A673 (cell line): ENCODE data around the gene OR51M1. TPM values are rescaled to one million over a fixed set of nuclear protein-coding genes. Genes with fewer than 3 reads are reported as not detected.
"Not testable (repeated sequence)": the region's sequence is repeated elsewhere in the genome, so short reads cannot be mapped to it uniquely, and the experiment has no call there.

ENCODE experiments used
- BruUV-seq: library from RNA; stranded (reverse); fragments of 400-500 nt; replicated peaks from 2 replicates; lab custom pipeline; 2021; lab: Mats Ljungman, UMichigan
- CTCF ChIA-PET: fragments of 300-600 bp; sonication (Branson Sonifier 250); formaldehyde crosslinking; loops from one replicate; lab custom pipeline; 2022; ENCODE audit warnings: antibody characterized with exemption; lab: Charles Lee
- POLR2A ChIA-PET: fragments of 300-600 bp; sonication (Branson Sonifier 250); formaldehyde crosslinking; loops from one replicate; lab custom pipeline; 2022; ENCODE audit warnings: antibody characterized with exemption; ENCODE audit not compliant: low non-redundant PET; lab: Charles Lee
- DNase-seq: peaks from one replicate; pipeline ENCODE4 v3.0.0-alpha.2; 2015; ENCODE audit warnings: low spot score
- H3K27ac ChIP-seq: fragments of 200-600 bp; sonication (generic); 2 replicates; pipeline ENCODE4 v1.5.1; 2016; ENCODE audit warnings: mixed run types, low read depth, mild to moderate bottlenecking, mixed read lengths, antibody characterized with exemption, low read length; ENCODE audit not compliant: poor library complexity, severe bottlenecking
- H3K27me3 ChIP-seq: fragments of 200-600 bp; sonication (generic); replicated peaks from 2 replicates; pipeline ENCODE4 v1.6.1; 2017; ENCODE audit warnings: mixed run types, low read depth, mild to moderate bottlenecking, mixed read lengths, antibody characterized with exemption, low read length; ENCODE audit not compliant: insufficient read depth, poor library complexity
- H3K36me3 ChIP-seq: fragments of 200-600 bp; sonication (generic); 2 replicates; pipeline ENCODE4 v1.6.1; 2016; ENCODE audit warnings: mixed run types, mild to moderate bottlenecking, mixed read lengths, antibody characterized with exemption, low read length; ENCODE audit not compliant: insufficient read depth, poor library complexity, severe bottlenecking
- H3K4me1 ChIP-seq: fragments of 200-600 bp; sonication (generic); 2 replicates; pipeline ENCODE4 v1.6.1; 2017; ENCODE audit warnings: mixed run types, mild to moderate bottlenecking, mixed read lengths, antibody characterized with exemption, low read length; ENCODE audit not compliant: insufficient read depth, poor library complexity, severe bottlenecking
- H3K4me3 ChIP-seq: fragments of 200-600 bp; sonication (generic); 2 replicates; pipeline ENCODE4 v1.5.1; 2016; ENCODE audit warnings: low read depth, mixed run types, mild to moderate bottlenecking, mixed read lengths, low read length; ENCODE audit not compliant: poor library complexity, severe bottlenecking
- H3K9me3 ChIP-seq: fragments of 200-600 bp; sonication (generic); 2 replicates; pipeline ENCODE4 v1.6.1; 2016; ENCODE audit warnings: mixed run types, low read depth, mild to moderate bottlenecking, mixed read lengths, antibody characterized with exemption, low read length; ENCODE audit not compliant: poor library complexity, severe bottlenecking
- EZH2 ChIP-seq: fragments of 200-600 bp; sonication (generic); IDR thresholded peaks from 2 replicates; pipeline ENCODE4 v1.6.1; 2017; ENCODE audit warnings: borderline replicate concordance, low read depth, mild to moderate bottlenecking, mixed read lengths, antibody characterized with exemption, low read length; ENCODE audit not compliant: poor library complexity, severe bottlenecking
- intact Hi-C: fragments of 100-400 bp; cut with micrococcal nuclease; formaldehyde crosslinking; loops from one replicate; pipeline ENCODE4 v1.10.0; 2022; ENCODE audit not compliant: unreplicated experiment
- total RNA-seq: library from RNA; stranded (reverse); gene quantifications from 2 replicates; pipeline ENCODE4 v1.2.3, GENCODE V29; 2021
- TF ChIP-seq, protein P1 (sequence below): fragments of 300-800, 200-600 bp; sonication (generic); conservative IDR thresholded peaks from 2 replicates; pipeline ENCODE4 v1.5.1; 2017; ENCODE audit warnings: low read depth, mild to moderate bottlenecking, antibody characterized with exemption, low read length, moderate library complexity, mixed read lengths

Gene OR51M1
- total RNA-seq, 1 experiment from 2014 or later: not detected

DNA sequence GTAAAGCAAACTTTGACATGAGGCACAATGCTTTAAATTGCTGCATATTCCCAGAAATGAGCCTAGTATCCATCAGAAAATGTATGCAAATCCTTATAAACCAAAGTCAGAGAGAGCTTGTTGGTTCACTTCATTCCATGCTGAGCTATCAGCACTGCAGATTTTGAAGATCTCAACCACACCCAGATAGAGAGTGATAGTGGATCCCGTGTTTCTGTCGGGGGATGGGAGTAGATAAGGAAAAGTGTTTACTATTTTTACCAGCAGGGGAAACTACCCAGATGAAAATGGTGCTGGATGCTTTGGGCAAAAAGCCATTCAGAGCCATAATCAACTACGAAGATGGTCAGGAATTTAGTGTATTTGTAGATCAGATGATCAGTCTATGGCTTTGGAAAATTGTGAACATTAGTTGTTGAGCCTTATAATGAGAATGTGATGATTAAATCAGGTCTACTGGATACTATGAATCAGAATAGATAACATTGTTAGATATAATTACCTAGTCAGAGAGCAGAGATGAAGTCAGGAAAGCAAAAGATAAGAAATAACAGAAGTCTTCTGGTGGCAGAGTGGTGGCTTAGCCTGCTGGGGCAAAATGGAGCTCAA, 21.5 kb upstream of the OR51M1 start:
- Histone ChIP-seq H3K9me3 (no peaks in the 10 kb centered on the region), H3K4me3 (no peak overlapping the region), H3K4me1 (no peaks in the 10 kb centered on the region), H3K27ac (no peak overlapping the region), H3K27me3 (no peaks in the 10 kb centered on the region), H3K36me3 (no peaks in the 10 kb centered on the region)
- CTCF ChIA-PET: no interaction called here
- BruUV-seq: no TSS peak
- TF ChIP-seq, protein P1, sequence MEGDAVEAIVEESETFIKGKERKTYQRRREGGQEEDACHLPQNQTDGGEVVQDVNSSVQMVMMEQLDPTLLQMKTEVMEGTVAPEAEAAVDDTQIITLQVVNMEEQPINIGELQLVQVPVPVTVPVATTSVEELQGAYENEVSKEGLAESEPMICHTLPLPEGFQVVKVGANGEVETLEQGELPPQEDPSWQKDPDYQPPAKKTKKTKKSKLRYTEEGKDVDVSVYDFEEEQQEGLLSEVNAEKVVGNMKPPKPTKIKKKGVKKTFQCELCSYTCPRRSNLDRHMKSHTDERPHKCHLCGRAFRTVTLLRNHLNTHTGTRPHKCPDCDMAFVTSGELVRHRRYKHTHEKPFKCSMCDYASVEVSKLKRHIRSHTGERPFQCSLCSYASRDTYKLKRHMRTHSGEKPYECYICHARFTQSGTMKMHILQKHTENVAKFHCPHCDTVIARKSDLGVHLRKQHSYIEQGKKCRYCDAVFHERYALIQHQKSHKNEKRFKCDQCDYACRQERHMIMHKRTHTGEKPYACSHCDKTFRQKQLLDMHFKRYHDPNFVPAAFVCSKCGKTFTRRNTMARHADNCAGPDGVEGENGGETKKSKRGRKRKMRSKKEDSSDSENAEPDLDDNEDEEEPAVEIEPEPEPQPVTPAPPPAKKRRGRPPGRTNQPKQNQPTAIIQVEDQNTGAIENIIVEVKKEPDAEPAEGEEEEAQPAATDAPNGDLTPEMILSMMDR: no peak
- no peak for TF ChIP-seq EZH2
- intact Hi-C loops: no loop called here
- no peak for DNase-seq
- POLR2A ChIA-PET: no interaction called here

DNA sequence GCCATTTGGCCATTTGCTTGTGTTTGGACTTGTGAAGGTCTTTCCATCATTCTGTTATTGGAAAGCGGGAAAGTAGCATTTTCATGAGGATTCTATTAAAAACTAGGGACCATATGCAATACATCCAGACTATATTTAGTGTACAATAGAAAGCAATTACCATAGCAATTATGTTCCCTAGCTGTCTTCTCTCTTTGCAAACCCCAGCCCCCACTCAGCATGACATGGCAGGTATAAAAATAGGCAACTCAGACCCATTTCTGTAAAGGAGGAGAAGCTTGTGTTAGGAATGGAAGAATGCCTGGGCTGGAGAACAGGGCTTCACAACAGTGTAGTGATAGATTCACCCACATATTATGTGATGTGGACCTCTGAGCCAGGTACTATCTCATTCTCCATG, 19.9 kb upstream of the OR51M1 start:
- no peak for DNase-seq
- CTCF ChIA-PET: no interaction called here
- H3K9me3 ChIP-seq: no peaks in the 10 kb centered on the region
- H3K27ac ChIP-seq: no peak overlapping the region
- no TSS peak for BruUV-seq
- no peaks in the 10 kb centered on the region for H3K4me1 ChIP-seq
- no peaks in the 10 kb centered on the region for H3K27me3 ChIP-seq
- intact Hi-C loops: no loop called here
- no peaks in the 10 kb centered on the region for H3K36me3 ChIP-seq
- H3K4me3 ChIP-seq: no peak overlapping the region
- TF ChIP-seq EZH2: no peak
- TF ChIP-seq, protein P1: no peak
- POLR2A ChIA-PET: interaction anchor here (0.6 kb wide), 1 partner anchor 20 kb away, joined by 9 read pairs; no protein-coding TSS in a partner anchor

DNA sequence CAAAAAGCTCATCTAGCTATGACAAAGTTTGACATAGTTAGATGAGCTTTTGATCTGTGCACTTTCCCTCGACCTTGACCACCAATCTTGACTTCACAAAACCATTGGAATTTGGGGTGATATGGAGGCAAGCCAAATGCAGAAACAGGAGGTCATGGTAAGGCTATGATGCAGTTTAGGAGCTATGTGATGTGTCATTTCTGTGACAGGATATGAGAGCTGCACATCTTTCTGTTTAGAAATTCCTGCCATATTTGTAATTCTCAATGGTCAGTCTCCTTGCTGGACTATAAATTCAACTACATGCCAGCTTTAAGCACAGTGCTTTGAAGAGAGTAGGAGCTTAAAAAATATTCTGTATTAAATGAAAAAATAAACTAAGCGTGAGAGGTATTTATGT, 19.4 kb upstream of the OR51M1 start:
- POLR2A ChIA-PET: no interaction called here
- H3K27ac ChIP-seq: no peak overlapping the region
- no peak for TF ChIP-seq EZH2
- TF ChIP-seq, protein P1: no peak

DNA sequence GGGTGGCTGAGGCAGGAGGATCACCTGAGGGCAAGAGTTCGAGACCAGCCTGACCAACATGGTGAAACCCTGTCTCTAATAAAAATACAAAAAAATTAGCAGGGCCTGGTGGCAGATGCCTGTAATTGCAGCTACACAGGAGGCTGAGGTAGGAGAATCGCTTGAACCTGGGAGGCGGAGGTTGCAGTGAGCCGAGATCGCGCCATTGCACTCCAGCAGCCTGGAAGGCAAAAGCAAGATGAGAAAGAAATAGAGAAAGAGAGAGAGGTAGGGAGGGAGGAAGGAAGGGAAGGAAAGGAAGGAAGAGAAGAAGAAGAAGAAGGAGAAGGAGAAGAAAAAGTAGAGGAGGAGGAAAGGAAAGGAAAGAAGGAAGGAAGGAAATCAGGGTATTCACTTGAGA, 17.2 kb upstream of the OR51M1 start:
- H3K4me1 ChIP-seq, H3K27ac ChIP-seq, DNase-seq, intact Hi-C loops, H3K4me3 ChIP-seq, POLR2A ChIA-PET, CTCF ChIA-PET, H3K9me3 ChIP-seq, H3K27me3 ChIP-seq, H3K36me3 ChIP-seq, BruUV-seq: not testable (repeated sequence)

More for the DNA sequence above, 19.4 kb upstream of the OR51M1 start:
- BruUV-seq: no TSS peak
- no peaks in the 10 kb centered on the region for H3K36me3 ChIP-seq
- H3K4me3 ChIP-seq: no peak overlapping the region
- H3K9me3 ChIP-seq: no peaks in the 10 kb centered on the region
- DNase-seq: no peak
- H3K4me1 ChIP-seq: no peaks in the 10 kb centered on the region
- CTCF ChIA-PET: no interaction called here
- intact Hi-C loops: no loop called here
- H3K27me3 ChIP-seq: no peaks in the 10 kb centered on the region
